SK-N-SH (cell line): ENCODE results near the gene MAPK8IP1. TPM values are rescaled to one million over a fixed set of nuclear protein-coding genes. Genes with fewer than 3 reads are reported as not detected.

Experiments used
- CTCF ChIA-PET: fragments of 300-600, 350-600 bp; formaldehyde crosslinking; extraction: SDS; loops from one replicate; lab custom pipeline; 2021; lab: Yijun Ruan, JAX
- POLR2A ChIA-PET: fragments of 350-600 bp; sonication (Branson Sonifier 250); formaldehyde crosslinking; extraction: SDS; loops from one replicate; lab custom pipeline; 2020; ENCODE audit warnings: antibody characterized with exemption, inconsistent platforms; lab: Yijun Ruan, JAX
- DNase-seq: peaks from one replicate; pipeline ENCODE4 v3.0.0; 2012
- H2AFZ ChIP-seq: fragments of 200-600 bp; sonication (generic); 2 replicates; pipeline ENCODE4 v1.8.1; 2016; ENCODE audit warnings: antibody characterized with exemption, mild to moderate bottlenecking, low read depth
- H3F3A ChIP-seq: fragments of 200-600 bp; sonication (generic); replicated peaks from 2 replicates; pipeline ENCODE3; 2016; ENCODE audit warnings: antibody characterized with exemption, mild to moderate bottlenecking; ENCODE audit not compliant: insufficient read depth
- H3K27ac ChIP-seq, 2 experiments: fragments of 200-500 bp in 1 of 2; fragments of 200-600 bp in 1 of 2; sonication (Bioruptor generic) in 1 of 2; sonication (generic), shearing (Covaris generic) in 1 of 2; 2 replicates each; pipeline versions ENCODE4 v1.5.1 to v1.6.1; 2014 to 2016; ENCODE audit warnings: low read depth in 2 of 2, inconsistent platforms in 1 of 2, low read length in 1 of 2, mild to moderate bottlenecking in 1 of 2, mixed read lengths in 1 of 2
- H3K27me3 ChIP-seq: fragments of 200-600 bp; sonication (generic), shearing (Covaris generic); 2 replicates; pipeline ENCODE4 v1.6.1; 2016; ENCODE audit warnings: mixed run types; ENCODE audit not compliant: insufficient read depth
- H3K36me3 ChIP-seq, 2 experiments: fragments of 200-500 bp in 1 of 2; fragments of 200-600 bp in 1 of 2; sonication (Bioruptor generic) in 1 of 2; sonication (generic) in 1 of 2; replicated peaks in 1 of 2; 2 replicates each; pipeline versions ENCODE3 to v1.5.1; 2014 to 2016; ENCODE audit warnings: low read length in 1 of 2, mild to moderate bottlenecking in 1 of 2; ENCODE audit not compliant: insufficient read depth in 2 of 2, control insufficient read depth in 1 of 2
- H3K4me1 ChIP-seq, 2 experiments: fragments of 200-500 bp in 1 of 2; fragments of 200-600 bp in 1 of 2; sonication (Bioruptor generic) in 1 of 2; sonication (generic), shearing (Covaris generic) in 1 of 2; 2 replicates each; pipeline versions ENCODE4 v1.5.1 to v1.6.1; 2014 to 2016; ENCODE audit warnings: low read depth in 1 of 2, low read length in 1 of 2, mixed run types in 1 of 2; ENCODE audit not compliant: insufficient read depth in 2 of 2, control insufficient read depth in 1 of 2
- H3K4me2 ChIP-seq: fragments of 200-600 bp; sonication (generic), shearing (Covaris generic); 2 replicates; pipeline ENCODE4 v1.6.1; 2017; ENCODE audit warnings: mixed run types
- H3K4me3 ChIP-seq, 2 experiments: fragments of 200-500 bp in 1 of 2; fragments of 200-600 bp in 1 of 2; sonication (Bioruptor generic) in 1 of 2; sonication (generic), shearing (Covaris generic) in 1 of 2; 2 replicates each; pipeline versions ENCODE4 v1.5.1 to v1.8.1; 2014 to 2016; ENCODE audit warnings: low read depth in 2 of 2, inconsistent platforms in 1 of 2, low read length in 1 of 2, mild to moderate bottlenecking in 1 of 2, mixed read lengths in 1 of 2, moderate library complexity in 1 of 2
- H3K79me2 ChIP-seq: fragments of 200-600 bp; sonication (generic); 2 replicates; pipeline ENCODE4 v1.8.1; 2017; ENCODE audit warnings: mild to moderate bottlenecking; ENCODE audit not compliant: insufficient read depth
- H3K9ac ChIP-seq: fragments of 200-600 bp; sonication (generic); 2 replicates; pipeline ENCODE4 v1.6.1; 2017; ENCODE audit warnings: mixed run types
- H3K9me2 ChIP-seq: fragments of 200-600 bp; sonication (generic); 2 replicates; pipeline ENCODE4 v1.6.1; 2017; ENCODE audit warnings: mixed run types
- H3K9me3 ChIP-seq: fragments of 200-600 bp; sonication (generic); 2 replicates; pipeline ENCODE4 v1.6.1; 2017; ENCODE audit warnings: mixed run types, mild to moderate bottlenecking, moderate library complexity
- H4K20me1 ChIP-seq: fragments of 200-600 bp; sonication (generic); 2 replicates; pipeline ENCODE4 v1.6.1; 2017; ENCODE audit warnings: mild to moderate bottlenecking, mixed run types; ENCODE audit not compliant: insufficient read depth
- CHD2 ChIP-seq: fragments of 150-350 bp; IDR thresholded peaks from 2 replicates; pipeline ENCODE4 v1.6.1; 2018; ENCODE audit warnings: low read length; ENCODE audit not compliant: partially characterized antibody
- ELF1 ChIP-seq: IDR thresholded peaks from 2 replicates; pipeline ENCODE4 v1.4.0; 2012
- EP300 ChIP-seq, 2 experiments: IDR thresholded peaks; 2 replicates each; pipeline versions ENCODE4 v1.4.0 to v1.6.1; 2012; ENCODE audit warnings: borderline replicate concordance in 1 of 2, low read depth in 1 of 2, low read length in 1 of 2
- FOSL2 ChIP-seq: IDR thresholded peaks from 2 replicates; pipeline ENCODE4 v1.4.0; 2012; ENCODE audit warnings: low read depth, mild to moderate bottlenecking, moderate library complexity, borderline replicate concordance
- FOXJ3 ChIP-seq: sonication (generic); formaldehyde crosslinking; IDR thresholded peaks from 2 replicates; pipeline ENCODE4 v1.5.1; 2020; ENCODE audit warnings: mild to moderate bottlenecking, missing genetic modification reagents
- FOXM1 ChIP-seq: IDR thresholded peaks from 2 replicates; pipeline ENCODE4 v1.4.0; 2012; ENCODE audit warnings: low read depth, mild to moderate bottlenecking
- GABPA ChIP-seq: IDR thresholded peaks from 2 replicates; pipeline ENCODE4 v1.4.0; 2012; ENCODE audit warnings: low read depth, mild to moderate bottlenecking
- MEF2A ChIP-seq: IDR thresholded peaks from 2 replicates; pipeline ENCODE4 v1.4.0; 2012; ENCODE audit warnings: low read depth, borderline replicate concordance
- NFIC ChIP-seq: IDR thresholded peaks from 2 replicates; pipeline ENCODE4 v1.4.0; 2012; ENCODE audit warnings: borderline replicate concordance
- POLR2AphosphoS5 ChIP-seq: IDR thresholded peaks from 2 replicates; pipeline ENCODE4 v1.6.1; 2012; ENCODE audit warnings: low read depth, low read length
- RCOR1 ChIP-seq: fragments of 150-350 bp; IDR thresholded peaks from 2 replicates; pipeline ENCODE4 v1.6.1; 2017; ENCODE audit warnings: antibody characterized with exemption, low read length
- RXRA ChIP-seq: IDR thresholded peaks from 2 replicates; pipeline ENCODE4 v1.4.0; 2012; ENCODE audit warnings: low read depth, mild to moderate bottlenecking, borderline replicate concordance
- SIN3A ChIP-seq: IDR thresholded peaks from 2 replicates; pipeline ENCODE4 v1.6.1; 2012; ENCODE audit warnings: low read depth, mild to moderate bottlenecking, low read length, moderate library complexity, borderline replicate concordance
- WGBS: methylation state at CpG from one replicate; pipeline ENCODE4 v1.1.6; 2017; ENCODE audit warnings: low lambda C conversion rate; 5-methylcytosine and 5-hydroxymethylcytosine counted together
- polyA plus RNA-seq, 3 experiments: library from polyadenylated mRNA; depleted of rRNA; stranded (reverse); fragments of >200 nt; gene quantifications; 2 replicates each; pipeline ENCODE4 v1.2.3, GENCODE V29; 2012
- TF ChIP-seq, protein P1 (sequence below): fragments of 150-350 bp; IDR thresholded peaks from 2 replicates; pipeline ENCODE4 v1.6.1; 2017; ENCODE audit warnings: antibody characterized with exemption, low read length, low read depth, borderline replicate concordance
- TF ChIP-seq, protein P2 (sequence below): IDR thresholded peaks from 2 replicates; pipeline ENCODE4; 2012
- TF ChIP-seq, protein P3 (sequence below): IDR thresholded peaks from 2 replicates; pipeline ENCODE4 v1.6.1; 2012; ENCODE audit warnings: mild to moderate bottlenecking, low read depth, low read length, moderate library complexity
- TF ChIP-seq, protein P4 (sequence below): IDR thresholded peaks from 2 replicates; pipeline ENCODE4 v1.4.0; 2012; ENCODE audit warnings: low read depth, borderline replicate concordance

The MAPK8IP1 gene
- polyA plus RNA-seq, 1 of the 3 experiments (the other 2 are of a cell fraction) = 12.5 TPM

DNA sequence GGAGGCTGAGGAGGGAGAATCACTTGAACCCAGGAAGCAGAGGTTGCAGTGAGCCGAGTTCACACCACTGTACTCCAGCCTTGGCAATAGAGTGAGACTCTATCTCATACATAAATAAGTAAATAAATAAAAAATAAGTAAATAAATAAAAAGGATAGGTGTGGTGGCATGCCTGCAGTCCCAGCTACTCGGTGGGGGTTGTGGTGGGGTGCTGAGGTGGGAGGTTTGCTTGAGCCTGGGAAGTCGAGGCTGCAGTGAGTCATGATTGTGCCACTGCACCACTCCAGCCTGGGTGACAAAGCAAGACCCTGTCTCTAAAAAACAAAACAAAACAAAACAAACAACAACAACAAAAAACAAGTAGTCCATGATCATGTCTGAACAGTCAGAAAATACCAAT is 40.1 kb downstream of the MAPK8IP1 start:
- CTCF ChIA-PET = interaction anchor here (1.2 to 5.0 kb wide), 5 partner anchors 39 to 81 kb away, joined by 4 to 25 read pairs (median 7); no protein-coding TSS in a partner anchor
- H3K9me3 ChIP-seq = no peaks in the 10 kb centered on the region

More for the DNA sequence above, 40.1 kb downstream of the MAPK8IP1 start:
- no peak overlapping the region for H2AFZ ChIP-seq
- TF ChIP-seq POLR2AphosphoS5 (no peak), ELF1 (no peak), FOSL2 (no peak), SIN3A (no peak), GABPA (no peak), MEF2A (no peak), RXRA (no peak), RCOR1 (no peak), NFIC (no peak), FOXJ3 (CRISPR knock-in tag) (no peak), CHD2 (no peak), EP300 (IDR thresholded peaks at IDR 0.05; ENCODE audit: borderline replicate concordance in 1 of 2, low read depth in 1 of 2, low read length in 1 of 2) (no peak), FOXM1 (no peak)
- TF ChIP-seq, protein P1, sequence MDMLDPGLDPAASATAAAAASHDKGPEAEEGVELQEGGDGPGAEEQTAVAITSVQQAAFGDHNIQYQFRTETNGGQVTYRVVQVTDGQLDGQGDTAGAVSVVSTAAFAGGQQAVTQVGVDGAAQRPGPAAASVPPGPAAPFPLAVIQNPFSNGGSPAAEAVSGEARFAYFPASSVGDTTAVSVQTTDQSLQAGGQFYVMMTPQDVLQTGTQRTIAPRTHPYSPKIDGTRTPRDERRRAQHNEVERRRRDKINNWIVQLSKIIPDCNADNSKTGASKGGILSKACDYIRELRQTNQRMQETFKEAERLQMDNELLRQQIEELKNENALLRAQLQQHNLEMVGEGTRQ = no peak
- TF ChIP-seq, protein P2, sequence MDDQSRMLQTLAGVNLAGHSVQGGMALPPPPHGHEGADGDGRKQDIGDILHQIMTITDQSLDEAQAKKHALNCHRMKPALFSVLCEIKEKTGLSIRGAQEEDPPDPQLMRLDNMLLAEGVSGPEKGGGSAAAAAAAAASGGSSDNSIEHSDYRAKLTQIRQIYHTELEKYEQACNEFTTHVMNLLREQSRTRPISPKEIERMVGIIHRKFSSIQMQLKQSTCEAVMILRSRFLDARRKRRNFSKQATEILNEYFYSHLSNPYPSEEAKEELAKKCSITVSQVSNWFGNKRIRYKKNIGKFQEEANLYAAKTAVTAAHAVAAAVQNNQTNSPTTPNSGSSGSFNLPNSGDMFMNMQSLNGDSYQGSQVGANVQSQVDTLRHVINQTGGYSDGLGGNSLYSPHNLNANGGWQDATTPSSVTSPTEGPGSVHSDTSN = no peak
- TF ChIP-seq, protein P3, sequence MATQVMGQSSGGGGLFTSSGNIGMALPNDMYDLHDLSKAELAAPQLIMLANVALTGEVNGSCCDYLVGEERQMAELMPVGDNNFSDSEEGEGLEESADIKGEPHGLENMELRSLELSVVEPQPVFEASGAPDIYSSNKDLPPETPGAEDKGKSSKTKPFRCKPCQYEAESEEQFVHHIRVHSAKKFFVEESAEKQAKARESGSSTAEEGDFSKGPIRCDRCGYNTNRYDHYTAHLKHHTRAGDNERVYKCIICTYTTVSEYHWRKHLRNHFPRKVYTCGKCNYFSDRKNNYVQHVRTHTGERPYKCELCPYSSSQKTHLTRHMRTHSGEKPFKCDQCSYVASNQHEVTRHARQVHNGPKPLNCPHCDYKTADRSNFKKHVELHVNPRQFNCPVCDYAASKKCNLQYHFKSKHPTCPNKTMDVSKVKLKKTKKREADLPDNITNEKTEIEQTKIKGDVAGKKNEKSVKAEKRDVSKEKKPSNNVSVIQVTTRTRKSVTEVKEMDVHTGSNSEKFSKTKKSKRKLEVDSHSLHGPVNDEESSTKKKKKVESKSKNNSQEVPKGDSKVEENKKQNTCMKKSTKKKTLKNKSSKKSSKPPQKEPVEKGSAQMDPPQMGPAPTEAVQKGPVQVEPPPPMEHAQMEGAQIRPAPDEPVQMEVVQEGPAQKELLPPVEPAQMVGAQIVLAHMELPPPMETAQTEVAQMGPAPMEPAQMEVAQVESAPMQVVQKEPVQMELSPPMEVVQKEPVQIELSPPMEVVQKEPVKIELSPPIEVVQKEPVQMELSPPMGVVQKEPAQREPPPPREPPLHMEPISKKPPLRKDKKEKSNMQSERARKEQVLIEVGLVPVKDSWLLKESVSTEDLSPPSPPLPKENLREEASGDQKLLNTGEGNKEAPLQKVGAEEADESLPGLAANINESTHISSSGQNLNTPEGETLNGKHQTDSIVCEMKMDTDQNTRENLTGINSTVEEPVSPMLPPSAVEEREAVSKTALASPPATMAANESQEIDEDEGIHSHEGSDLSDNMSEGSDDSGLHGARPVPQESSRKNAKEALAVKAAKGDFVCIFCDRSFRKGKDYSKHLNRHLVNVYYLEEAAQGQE = no peak
- TF ChIP-seq, protein P4, sequence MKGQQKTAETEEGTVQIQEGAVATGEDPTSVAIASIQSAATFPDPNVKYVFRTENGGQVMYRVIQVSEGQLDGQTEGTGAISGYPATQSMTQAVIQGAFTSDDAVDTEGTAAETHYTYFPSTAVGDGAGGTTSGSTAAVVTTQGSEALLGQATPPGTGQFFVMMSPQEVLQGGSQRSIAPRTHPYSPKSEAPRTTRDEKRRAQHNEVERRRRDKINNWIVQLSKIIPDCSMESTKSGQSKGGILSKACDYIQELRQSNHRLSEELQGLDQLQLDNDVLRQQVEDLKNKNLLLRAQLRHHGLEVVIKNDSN = no peak
- H4K20me1 ChIP-seq = no peaks in the 10 kb centered on the region
- H3K4me2 ChIP-seq = no peak overlapping the region
- no peak overlapping the region for H3K27ac ChIP-seq
- H3K4me3 ChIP-seq = no peak overlapping the region
- no peaks in the 10 kb centered on the region for H3K9me2 ChIP-seq
- H3F3A ChIP-seq = no peaks in the 10 kb centered on the region
- H3K4me1 ChIP-seq = peaks cover 0 to 5% of the 10 kb centered on the region in 2 experiments; a peak in 1 of 4 replicates
- DNase-seq = no peak
- WGBS = 67% methylated on average over 3 of the region's 3 CpGs
- no peak overlapping the region for H3K9ac ChIP-seq
- no peaks in the 10 kb centered on the region for H3K79me2 ChIP-seq
- H3K36me3 ChIP-seq = no peaks in the 10 kb centered on the region
- no peaks in the 10 kb centered on the region for H3K27me3 ChIP-seq
- POLR2A ChIA-PET = interaction anchor here (1.1 kb wide), 1 partner anchor 8 kb away, joined by 3 read pairs; the partner anchor contains the start of gene PEX16
